T-helper 1 cell treated with Interleukin-12 subunit alpha and Interleukin-12 subunit beta and Interleukin-4 antibody, amounts not matched to agents 30 ng/mL and 1 ng/mL, for 36 hours (primary cell): ENCODE results near the gene TBCEL. TPM values are rescaled to one million over a fixed set of nuclear protein-coding genes. Genes with fewer than 3 reads are reported as not detected.

Source experiments
- intact Hi-C: fragments of 100-400 bp; cut with micrococcal nuclease; formaldehyde crosslinking; loops from one replicate; pipeline ENCODE4 v1.15.1; 2024
- total RNA-seq: library from RNA; stranded (reverse); gene quantifications from 2 replicates; pipeline ENCODE4 v1.2.3, GENCODE V29; 2022

The TBCEL gene
- total RNA-seq, 1 donor from 2014 or later: 12.6 TPM

GRCh38 chr11:121134741-121135312 lies 110.9 kb downstream of the TBCEL start:
- intact Hi-C loops: no loop called here

GRCh38 chr11:121137005-121137404 lies 113.1 kb downstream of the TBCEL start:
- intact Hi-C loops: no loop called here

DNA sequence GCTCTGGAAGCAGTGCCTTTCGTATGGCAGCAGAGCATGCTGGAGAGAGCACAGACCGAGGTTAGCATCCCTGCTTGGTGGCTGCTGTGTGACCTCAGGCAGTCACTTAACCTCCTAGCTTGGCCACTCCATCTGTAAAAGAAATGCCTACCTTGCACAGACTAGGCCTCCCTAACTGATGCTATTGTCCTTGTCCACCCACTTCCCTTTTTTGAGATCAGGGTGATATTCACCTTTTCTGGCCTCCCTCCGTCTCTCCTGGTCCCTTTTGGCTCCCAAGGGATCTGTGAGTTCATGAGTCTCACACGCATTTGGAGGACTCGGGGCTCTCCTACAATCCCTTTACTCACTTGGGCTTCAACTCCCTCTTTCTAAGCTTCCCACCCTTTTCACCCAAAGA lies 114.4 kb downstream of the TBCEL start:
- intact Hi-C loops: no loop called here

DNA sequence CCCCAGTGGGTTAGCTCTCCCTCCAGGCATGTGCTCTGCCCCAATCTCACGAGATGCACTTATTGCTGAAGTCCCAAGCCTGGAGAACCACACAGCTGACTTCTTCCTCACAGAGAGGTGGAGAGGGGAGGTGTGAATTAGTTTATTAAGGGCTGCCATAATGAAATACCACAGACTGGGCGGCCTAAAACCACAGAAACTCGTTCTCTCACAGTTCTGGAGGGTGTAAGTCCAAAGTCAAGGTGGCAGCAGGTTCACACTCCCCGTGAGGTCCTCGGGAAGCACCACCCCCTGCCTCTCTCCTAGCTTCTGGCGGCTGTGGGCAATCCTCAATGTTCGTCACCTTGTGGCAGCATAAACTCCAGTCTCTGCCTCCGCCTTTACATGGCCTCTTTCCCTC lies 116.5 kb downstream of the TBCEL start:
- intact Hi-C loops: no loop called here

Other genes with a start within 250 kb of the TBCEL start
- 0.29 and 0.32 TPM in 2 replicates for gene TECTA, start 77.1 kb downstream of the TBCEL start, total RNA-seq